Activated CD8-positive, alpha-beta memory T cell treated with anti-CD3 and anti-CD28 coated beads for 36 hours (primary cell): ENCODE results near the gene GPATCH3. TPM values are rescaled to one million over a fixed set of nuclear protein-coding genes. Genes with fewer than 3 reads are reported as not detected.

Experiments used
- CTCF ChIA-PET: fragments of 350-600 bp; sonication (Branson Sonifier 250); formaldehyde crosslinking; loops from one replicate; lab custom pipeline; 2021; ENCODE audit warnings: antibody characterized with exemption; lab: Charles Lee
- POLR2A ChIA-PET: fragments of 350-600 bp; sonication (Branson Sonifier 250); formaldehyde crosslinking; loops from one replicate; lab custom pipeline; 2021; ENCODE audit warnings: antibody characterized with exemption; lab: Charles Lee
- total RNA-seq, 2 experiments: library from RNA; stranded (reverse); gene quantifications; one replicate each; pipeline ENCODE4 v1.2.3, GENCODE V29; 2021

GPATCH3 gene
- total RNA-seq, 2 experiments from 2014 or later = 14.5 to 15.2 TPM

GRCh38 chr1:26921126-26921539, 20.9 kb upstream of the GPATCH3 start:
- ChIA-PET POLR2A (interaction anchor here (0.6 to 1.9 kb wide), 6 partner anchors 19 to 69 kb away, joined by 3 to 7 read pairs (median 4); partner anchors contain the start of genes GPATCH3 and GPN2), CTCF (no interaction called here)

DNA sequence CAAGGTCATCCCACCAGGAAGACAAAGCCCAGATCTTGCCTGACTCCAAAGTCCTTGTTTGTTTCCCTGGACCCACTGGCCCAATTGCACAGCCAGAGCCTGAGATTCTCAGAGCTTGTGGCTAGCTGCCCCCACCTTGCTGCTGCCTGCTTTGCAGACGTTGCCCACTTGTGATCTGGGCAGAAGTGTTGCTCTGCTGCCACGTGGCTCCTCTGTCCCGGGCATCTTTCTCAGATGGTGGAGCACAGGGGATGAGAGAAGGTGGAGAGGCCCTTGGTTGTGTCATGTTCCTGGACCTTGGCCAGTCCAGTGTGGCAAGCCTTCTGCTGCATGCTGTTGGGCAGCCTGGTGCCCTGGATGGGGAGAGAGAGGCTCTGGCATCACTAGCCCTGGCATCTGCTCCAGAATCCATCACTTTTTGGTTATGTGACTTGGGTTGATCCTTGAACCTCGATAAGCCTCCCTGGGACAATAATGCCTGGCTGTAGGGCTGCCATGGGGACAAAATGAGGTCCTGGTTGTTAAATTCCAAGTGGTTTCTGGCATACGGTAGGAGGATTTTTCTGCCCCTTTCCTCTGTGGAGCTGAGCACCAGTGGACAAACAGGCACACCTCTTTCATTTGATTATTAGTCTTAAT, 15.1 kb upstream of the GPATCH3 start:
- POLR2A ChIA-PET = no interaction called here

DNA sequence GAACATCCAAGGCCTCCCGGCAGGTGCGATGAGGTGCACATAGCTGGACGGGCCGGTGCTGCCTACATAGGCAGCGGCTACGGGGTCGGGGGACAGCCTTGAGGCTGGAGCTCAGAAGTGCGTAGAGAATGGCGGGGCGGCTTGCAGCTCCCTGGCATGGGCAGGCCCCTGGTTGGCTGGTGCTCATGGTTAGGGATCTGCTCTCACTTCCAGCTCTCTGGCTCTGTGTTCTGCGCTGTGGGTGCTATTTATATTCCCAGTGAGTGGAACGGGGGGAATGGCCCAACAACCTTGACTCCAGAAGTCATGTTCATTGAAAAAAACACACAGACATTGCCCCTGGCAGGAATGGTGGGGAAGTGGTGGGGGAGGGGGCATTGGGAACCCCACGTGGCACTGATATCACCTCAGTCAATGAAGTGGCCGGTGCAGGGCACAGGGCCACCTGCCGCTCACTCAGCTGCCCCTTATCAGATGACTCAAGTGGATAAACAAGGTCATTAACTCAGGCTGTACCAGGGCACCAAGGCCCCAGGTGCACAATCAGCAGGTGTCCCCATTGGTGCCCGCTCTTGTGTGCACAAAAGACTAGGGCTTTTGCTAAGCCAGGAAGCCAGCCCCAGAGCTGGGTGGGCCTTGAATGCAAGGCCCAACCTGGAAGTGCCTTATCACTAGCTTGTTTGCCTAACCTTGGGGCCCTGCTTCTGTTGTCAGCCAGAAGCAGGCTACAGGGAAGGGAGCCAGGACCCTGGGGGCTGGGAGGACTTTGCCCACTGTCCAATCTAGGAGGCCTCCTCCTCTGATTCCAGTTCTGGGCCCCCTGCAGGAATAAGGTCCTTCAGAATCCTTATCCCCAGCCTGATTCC, 13.7 kb upstream of the GPATCH3 start, which contains the start of gene NR0B2:
TSS of gene NR0B2 (minus strand) at position 222 of the 866 bp plus-strand sequence. CDS start at position 187, 35 bp downstream.
- CTCF ChIA-PET = no interaction called here
- POLR2A ChIA-PET = interaction anchor here (0.5 kb wide), 1 partner anchor 21 kb away, joined by 3 read pairs; no protein-coding TSS in a partner anchor

More for the DNA sequence above, 15.1 kb upstream of the GPATCH3 start:
- CTCF ChIA-PET = no interaction called here

DNA sequence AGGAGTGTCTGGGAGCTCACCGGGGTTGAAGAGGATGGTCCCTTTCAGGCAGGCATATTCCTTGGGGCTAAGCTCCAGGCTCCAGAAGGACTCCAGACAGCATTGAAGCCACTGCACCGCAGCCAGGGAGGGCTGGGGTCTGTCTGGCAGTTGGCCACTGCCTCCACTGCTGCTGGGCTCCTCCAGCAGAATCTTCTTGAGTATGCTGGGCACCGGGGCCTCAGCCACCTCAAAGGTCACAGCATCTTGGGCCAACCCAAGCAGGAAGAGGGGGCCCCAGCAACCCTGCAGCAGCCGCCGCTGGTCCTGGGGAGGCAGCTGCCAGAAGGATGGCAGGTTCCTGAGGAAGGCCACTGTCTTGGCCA, 13.1 kb upstream of the GPATCH3 start:
- CTCF ChIA-PET = no interaction called here
- POLR2A ChIA-PET = interaction anchor here (0.5 kb wide), 1 partner anchor 21 kb away, joined by 3 read pairs; no protein-coding TSS in a partner anchor

DNA sequence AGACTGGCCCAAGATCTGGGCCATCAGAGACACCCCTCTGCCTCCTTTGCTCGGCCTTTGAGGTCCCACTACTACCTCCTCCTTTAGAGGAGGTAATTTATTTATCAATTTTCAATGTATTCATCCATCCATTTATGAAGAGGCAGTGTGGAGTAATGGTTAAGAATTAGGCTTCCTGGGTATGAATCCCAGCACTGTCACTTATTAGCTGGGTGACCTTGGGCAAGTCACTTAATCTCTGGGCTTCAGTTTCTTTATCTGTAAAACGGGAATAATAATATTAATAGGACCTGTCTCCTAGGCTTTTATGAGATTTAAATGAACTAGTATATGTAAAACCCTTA, 11.9 kb upstream of the GPATCH3 start:
- ChIA-PET POLR2A (no interaction called here), CTCF (no interaction called here)

GRCh38 chr1:26911399-26912146, 11.3 kb upstream of the GPATCH3 start:
- ChIA-PET POLR2A (no interaction called here), CTCF (no interaction called here)

GRCh38 chr1:26910343-26911160, 10.3 kb upstream of the GPATCH3 start:
- CTCF ChIA-PET = interaction anchor here (1.0 kb wide), 1 partner anchor 87 kb away, joined by 3 read pairs; no protein-coding TSS in a partner anchor

DNA sequence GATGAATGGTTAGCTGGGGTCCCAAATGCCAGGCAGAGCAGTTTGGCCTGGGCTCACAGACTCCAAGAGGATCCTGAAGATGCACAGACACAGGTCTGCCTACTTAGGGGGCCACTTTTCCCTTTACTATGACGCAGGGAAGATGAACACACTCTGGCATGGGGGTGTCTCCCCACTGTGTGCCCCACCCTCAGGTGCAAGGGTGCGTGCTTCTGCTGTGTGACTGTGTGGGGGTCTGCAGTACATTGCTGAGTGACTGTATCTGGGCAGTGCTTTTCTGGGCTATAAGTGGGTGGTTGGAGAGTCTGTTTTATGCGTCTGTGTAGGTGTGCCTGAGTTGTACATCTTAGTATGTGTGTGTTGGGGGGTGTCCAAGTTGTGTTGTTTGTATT, 9.7 kb upstream of the GPATCH3 start:
- CTCF ChIA-PET = interaction anchor here (1.0 kb wide), 1 partner anchor 87 kb away, joined by 3 read pairs; no protein-coding TSS in a partner anchor
- POLR2A ChIA-PET = no interaction called here

More at GRCh38 chr1:26910343-26911160, 10.3 kb upstream of the GPATCH3 start:
- POLR2A ChIA-PET = no interaction called here

DNA sequence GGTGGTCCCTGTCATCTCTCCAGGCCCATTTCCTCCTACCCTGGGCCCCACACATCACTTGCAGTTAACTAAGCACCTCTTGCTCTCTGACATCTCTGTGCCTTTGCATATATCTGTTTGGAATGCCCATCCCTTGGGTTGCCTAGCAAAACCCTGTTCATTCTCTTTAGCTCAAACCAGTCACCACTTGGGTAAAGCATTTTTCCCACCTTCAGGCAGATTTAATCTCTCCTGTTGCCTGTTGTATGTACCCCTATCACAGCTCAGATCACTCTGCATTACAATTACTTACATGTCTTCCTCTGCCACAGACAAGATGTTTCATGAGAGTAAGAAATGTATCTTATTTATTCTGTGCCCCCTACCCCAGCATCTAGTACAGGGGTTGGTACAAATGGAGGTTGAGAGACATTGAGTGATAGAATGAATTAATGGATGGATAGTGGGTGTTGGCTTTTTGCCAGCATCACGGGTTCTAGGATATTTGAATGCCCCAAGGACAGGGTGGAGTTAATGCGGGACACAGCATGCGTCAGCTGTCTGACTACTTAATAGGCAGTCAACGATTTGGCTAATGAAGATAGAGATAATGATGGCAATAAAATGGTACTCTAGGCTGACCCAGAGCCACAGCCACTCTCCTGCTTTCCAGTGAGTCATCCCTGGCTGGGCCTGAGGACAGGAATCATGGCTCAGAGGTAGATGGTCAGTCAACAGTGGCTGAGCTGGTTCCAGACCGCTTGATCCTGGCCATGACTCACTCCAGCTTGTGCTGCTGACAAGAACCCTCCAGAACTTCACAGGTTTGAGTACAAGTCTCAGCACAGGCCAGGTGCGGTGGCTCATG, 7.0 kb upstream of the GPATCH3 start:
- POLR2A ChIA-PET = no interaction called here

GRCh38 chr1:26900815-26901511, 696 bp upstream of the GPATCH3 start:
- POLR2A ChIA-PET = interaction anchor here (0.7 to 2.2 kb wide), 6 partner anchors 11 to 401 kb away, joined by 3 to 26 read pairs (median 6); partner anchors contain the start of genes GPN2, NUDC and SLC9A1
- CTCF ChIA-PET = interaction anchor here (0.6 to 2.3 kb wide), 4 partner anchors 11 to 871 kb away, joined by 3 to 10 read pairs (median 4); partner anchors contain the start of gene GPN2

More for the DNA sequence above, 7.0 kb upstream of the GPATCH3 start:
- CTCF ChIA-PET = interaction anchor here (0.6 kb wide), 1 partner anchor 489 kb away, joined by 3 read pairs; no protein-coding TSS in a partner anchor

DNA sequence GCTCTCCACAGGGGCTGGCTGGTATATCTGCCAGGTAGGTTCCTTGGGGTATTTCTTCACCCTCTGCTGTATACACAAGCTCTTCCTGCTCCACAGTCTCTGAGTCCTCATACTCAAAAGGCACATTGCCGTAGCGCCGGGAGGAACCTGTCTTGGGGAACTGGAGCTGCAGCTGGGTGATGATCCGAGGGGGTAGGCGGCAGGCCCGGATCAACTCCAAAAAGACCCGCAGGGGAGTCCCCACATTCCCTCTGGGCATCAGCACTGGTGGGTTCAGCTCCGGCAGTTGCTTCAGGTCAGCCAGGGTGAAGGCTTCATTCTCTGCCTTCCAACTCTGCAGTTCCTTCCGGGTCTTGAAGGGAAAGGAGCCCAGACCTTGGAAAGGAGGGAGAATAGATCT, 2.9 kb downstream of the GPATCH3 start:
- POLR2A ChIA-PET = no interaction called here

DNA sequence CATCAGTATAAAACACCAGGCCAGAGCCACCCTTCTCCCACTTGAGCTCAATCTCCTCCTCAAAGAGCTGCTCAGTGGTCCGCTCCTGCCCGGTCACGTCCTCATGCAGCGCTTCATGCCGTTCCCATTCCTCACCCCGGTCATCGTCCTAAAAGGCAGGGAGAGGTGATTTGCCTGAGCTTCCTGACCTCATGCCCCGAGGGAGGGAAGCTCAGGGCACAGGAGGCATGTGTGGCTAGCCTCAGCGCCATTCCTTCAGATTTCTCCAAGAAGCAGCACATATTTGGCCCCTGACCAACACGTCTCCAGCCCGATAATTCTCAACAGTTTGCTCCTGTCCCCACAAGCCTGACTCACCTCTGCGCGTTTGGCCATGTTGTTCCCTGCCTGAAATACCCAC, 6.0 kb downstream of the GPATCH3 start:
- CTCF ChIA-PET = no interaction called here

More for the DNA sequence above, 2.9 kb downstream of the GPATCH3 start:
- CTCF ChIA-PET = no interaction called here

GRCh38 chr1:26890467-26890796, 9.8 kb downstream of the GPATCH3 start:
- CTCF ChIA-PET = interaction anchor here (0.6 to 2.2 kb wide), 6 partner anchors 9 to 197 kb away, joined by 3 to 10 read pairs (median 3); partner anchors contain the start of gene GPATCH3
- POLR2A ChIA-PET = interaction anchor here (0.5 to 2.0 kb wide), 7 partner anchors 10 to 390 kb away, joined by 3 to 26 read pairs (median 4); partner anchors contain the start of genes GPATCH3, NUDC and TRNP1

More for the DNA sequence above, 6.0 kb downstream of the GPATCH3 start:
- POLR2A ChIA-PET = no interaction called here

DNA sequence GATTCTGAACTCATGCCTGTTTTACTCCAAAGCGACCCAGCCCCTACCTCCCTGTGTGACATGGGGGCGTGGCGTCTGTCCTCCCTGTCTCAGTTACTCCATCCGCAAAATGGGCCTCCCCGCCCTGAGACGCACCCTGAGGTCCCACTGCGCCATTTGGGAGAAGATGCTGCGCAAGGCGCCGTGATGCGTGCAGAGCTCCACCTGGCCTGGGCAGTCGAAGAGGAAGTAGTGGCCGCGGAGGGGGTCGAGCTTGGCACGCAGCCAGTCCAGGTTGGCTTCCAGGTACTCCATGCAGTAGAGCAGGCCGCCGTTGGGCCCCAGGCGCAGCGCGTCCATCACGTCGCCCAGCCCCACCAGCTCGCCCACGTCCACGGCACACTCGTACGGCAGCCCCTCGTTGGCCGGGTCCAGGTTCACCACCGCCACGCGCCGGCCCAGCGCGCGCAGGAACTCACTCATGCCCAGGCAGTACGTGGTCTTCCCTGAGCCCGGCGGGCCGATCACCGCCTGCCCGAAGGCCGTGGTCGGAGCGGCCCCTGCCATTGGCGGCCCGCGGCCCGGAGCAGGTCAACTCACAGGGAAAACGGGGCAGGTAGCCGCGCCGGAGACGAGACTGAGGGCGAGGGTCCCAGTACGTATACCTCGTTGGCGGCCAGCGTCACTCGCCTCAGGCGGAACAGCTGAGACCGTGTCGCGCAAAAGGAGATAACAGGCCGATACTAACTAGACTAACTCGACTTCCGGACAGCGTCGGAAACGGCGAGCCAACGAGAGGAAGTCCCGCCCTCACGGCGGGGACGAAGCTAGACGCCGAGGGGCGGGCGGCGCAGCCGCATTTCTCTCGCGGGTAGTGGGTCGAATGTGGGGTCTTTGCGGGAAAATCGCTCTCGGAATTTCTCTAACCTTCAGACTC, 10.5 kb downstream of the GPATCH3 start, which contains the start of gene GPN2:
TSS of gene GPN2 (minus strand) at position 733 of the 916 bp plus-strand sequence. CDS start at position 546, 187 bp downstream.
- POLR2A ChIA-PET = interaction anchor here (0.5 to 2.0 kb wide), 9 partner anchors 10 to 390 kb away, joined by 3 to 26 read pairs (median 4); partner anchors contain the start of genes GPATCH3, NUDC and TRNP1
- CTCF ChIA-PET = interaction anchor here (0.6 to 2.2 kb wide), 7 partner anchors 10 to 197 kb away, joined by 3 to 10 read pairs (median 3); partner anchors contain the start of gene GPATCH3

GRCh38 chr1:26888231-26888630, 12.0 kb downstream of the GPATCH3 start:
- POLR2A ChIA-PET = interaction anchor here (0.7 kb wide), 1 partner anchor 317 kb away, joined by 3 read pairs; no protein-coding TSS in a partner anchor

More at GRCh38 chr1:26888231-26888630, 12.0 kb downstream of the GPATCH3 start:
- CTCF ChIA-PET = interaction anchor here (2.0 kb wide), 1 partner anchor 9 kb away, joined by 8 read pairs; no protein-coding TSS in a partner anchor
